A549 (cell line): ENCODE results near the gene ADGRL1.

Experiments
- CBX2 ChIP-seq: fragments of 200-600 bp; sonication (generic); IDR thresholded peaks from 2 replicates; pipeline ENCODE4 v1.6.1; 2016; ENCODE audit warnings: low read depth, mild to moderate bottlenecking, borderline replicate concordance
- CHD2 ChIP-seq: fragments of 150-350 bp; IDR thresholded peaks from 2 replicates; pipeline ENCODE4 v1.6.1; 2014; ENCODE audit warnings: low read length; ENCODE audit not compliant: partially characterized antibody
- GATA3 ChIP-seq: IDR thresholded peaks from 2 replicates; pipeline ENCODE4 v1.6.1; 2012; ENCODE audit warnings: borderline replicate concordance
- JUNB ChIP-seq: fragments of >200 bp; sonication (Bioruptor Twin); formaldehyde crosslinking; IDR thresholded peaks from 2 replicates; pipeline ENCODE4 v1.6.1; 2016
- KDM5A ChIP-seq: fragments of 200-600 bp; sonication (generic); IDR thresholded peaks from 2 replicates; pipeline ENCODE4 v1.6.1; 2016; ENCODE audit warnings: antibody characterized with exemption, mild to moderate bottlenecking
- MAFK ChIP-seq: fragments of 450-650 bp; IDR thresholded peaks from 2 replicates; pipeline ENCODE4 v1.6.1; 2014; ENCODE audit not compliant: partially characterized antibody
- MYC ChIP-seq: IDR thresholded peaks from 2 replicates; pipeline ENCODE4 v1.6.1; 2012; ENCODE audit warnings: mild to moderate bottlenecking, inconsistent platforms, low read length, improper control_type of control experiment, borderline replicate concordance
- POLR2A ChIP-seq: IDR thresholded peaks from 2 replicates; pipeline ENCODE4 v1.6.1; 2012; ENCODE audit warnings: mild to moderate bottlenecking, low read length
- SMC3 ChIP-seq: fragments of >200 bp; sonication (Bioruptor Twin); formaldehyde crosslinking; IDR thresholded peaks from 3 replicates; pipeline ENCODE4 v1.6.1; 2018; ENCODE audit warnings: inconsistent platforms
- TF ChIP-seq, protein P1 (sequence below): fragments of >200 bp; sonication (Bioruptor Twin); formaldehyde crosslinking; IDR thresholded peaks from 3 replicates; pipeline ENCODE4 v1.5.1; 2016
- TF ChIP-seq, protein P2 (sequence below): IDR thresholded peaks from 2 replicates; pipeline ENCODE4 v1.6.1; 2012

DNA sequence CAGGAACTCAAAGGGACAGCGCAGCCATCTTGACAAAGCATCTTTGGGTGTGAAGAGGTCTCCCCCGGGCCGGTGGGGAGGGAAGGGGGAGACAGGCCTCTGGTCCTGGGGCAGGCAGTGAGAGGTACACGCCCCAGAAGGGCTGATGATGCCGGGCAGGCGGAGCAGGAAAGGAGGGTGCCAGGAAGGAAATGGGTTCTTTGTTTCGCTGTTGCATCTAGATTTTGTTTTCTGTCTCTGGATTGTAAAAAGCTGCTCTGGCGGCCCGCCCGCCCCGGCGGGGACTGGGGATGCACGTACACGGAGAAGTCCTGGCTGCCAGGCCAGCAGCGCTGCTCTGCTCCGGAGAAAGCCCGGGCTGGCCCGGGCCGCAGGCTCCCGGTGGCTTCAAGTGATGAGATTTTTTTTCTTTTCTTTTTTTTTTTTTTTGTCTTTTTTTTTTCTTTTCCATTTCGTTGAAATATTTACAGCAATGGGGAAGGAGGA is 56.4 kb downstream of the ADGRL1 start:
- TF ChIP-seq, protein P1, sequence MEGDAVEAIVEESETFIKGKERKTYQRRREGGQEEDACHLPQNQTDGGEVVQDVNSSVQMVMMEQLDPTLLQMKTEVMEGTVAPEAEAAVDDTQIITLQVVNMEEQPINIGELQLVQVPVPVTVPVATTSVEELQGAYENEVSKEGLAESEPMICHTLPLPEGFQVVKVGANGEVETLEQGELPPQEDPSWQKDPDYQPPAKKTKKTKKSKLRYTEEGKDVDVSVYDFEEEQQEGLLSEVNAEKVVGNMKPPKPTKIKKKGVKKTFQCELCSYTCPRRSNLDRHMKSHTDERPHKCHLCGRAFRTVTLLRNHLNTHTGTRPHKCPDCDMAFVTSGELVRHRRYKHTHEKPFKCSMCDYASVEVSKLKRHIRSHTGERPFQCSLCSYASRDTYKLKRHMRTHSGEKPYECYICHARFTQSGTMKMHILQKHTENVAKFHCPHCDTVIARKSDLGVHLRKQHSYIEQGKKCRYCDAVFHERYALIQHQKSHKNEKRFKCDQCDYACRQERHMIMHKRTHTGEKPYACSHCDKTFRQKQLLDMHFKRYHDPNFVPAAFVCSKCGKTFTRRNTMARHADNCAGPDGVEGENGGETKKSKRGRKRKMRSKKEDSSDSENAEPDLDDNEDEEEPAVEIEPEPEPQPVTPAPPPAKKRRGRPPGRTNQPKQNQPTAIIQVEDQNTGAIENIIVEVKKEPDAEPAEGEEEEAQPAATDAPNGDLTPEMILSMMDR, result no peak
- TF ChIP-seq JUNB, result no peak
- no peak for TF ChIP-seq POLR2A
- TF ChIP-seq CHD2, result no peak
- TF ChIP-seq KDM5A, result no peak
- no peak for TF ChIP-seq MAFK
- no peak for TF ChIP-seq SMC3
- TF ChIP-seq GATA3, result no peak
- no peak for TF ChIP-seq CBX2
- TF ChIP-seq, protein P2, sequence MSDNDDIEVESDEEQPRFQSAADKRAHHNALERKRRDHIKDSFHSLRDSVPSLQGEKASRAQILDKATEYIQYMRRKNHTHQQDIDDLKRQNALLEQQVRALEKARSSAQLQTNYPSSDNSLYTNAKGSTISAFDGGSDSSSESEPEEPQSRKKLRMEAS, result no peak
- TF ChIP-seq MYC, result no peak
